OCI-LY3 (cell line): Measurements from ENCODE around the gene KLHL30.

Source experiments
- H2AFZ ChIP-seq: fragments of 200-600, 300-600 bp; shearing (Covaris generic); 2 replicates; pipeline ENCODE4 v1.6.0; 2014; ENCODE audit warnings: antibody characterized with exemption, low read depth, low read length
- H3K27ac ChIP-seq: fragments of 200-600, 300-600 bp; sonication (generic); 2 replicates; pipeline ENCODE4 v1.5.1; 2014; ENCODE audit warnings: mild to moderate bottlenecking, low read length, moderate library complexity, mixed read lengths
- H3K27me3 ChIP-seq: fragments of 200-600, 300-600 bp; sonication (generic); 2 replicates; pipeline ENCODE4 v1.6.1; 2014; ENCODE audit warnings: low read depth, low read length, mixed read lengths
- H3K36me3 ChIP-seq: fragments of 200-600, 300-600 bp; sonication (generic); replicated peaks from 2 replicates; pipeline ENCODE3; 2014; ENCODE audit warnings: low read depth, low read length, mixed read lengths
- H3K4me1 ChIP-seq: fragments of 300-600, 200-600 bp; sonication (generic); 2 replicates; pipeline ENCODE4 v1.6.1; 2014; ENCODE audit warnings: low read length, mixed read lengths
- H3K4me2 ChIP-seq: fragments of 200-600, 300-600 bp; sonication (generic); 2 replicates; pipeline ENCODE4 v1.6.1; 2014; ENCODE audit warnings: low read length, mixed read lengths
- H3K4me3 ChIP-seq: fragments of 300-600, 200-600 bp; sonication (generic); 2 replicates; pipeline ENCODE4 v1.5.1; 2014; ENCODE audit warnings: antibody characterized with exemption, mild to moderate bottlenecking, low read length, moderate library complexity
- H3K79me2 ChIP-seq: fragments of 300-600, 200-600 bp; shearing (Covaris generic); 2 replicates; pipeline ENCODE4 v1.6.1; 2014; ENCODE audit warnings: mild to moderate bottlenecking, low read length, mixed read lengths
- H3K9ac ChIP-seq: fragments of 300-600, 200-600 bp; shearing (Covaris generic); 2 replicates; pipeline ENCODE4 v1.6.0; 2014; ENCODE audit warnings: mild to moderate bottlenecking, low read length, moderate library complexity
- H3K9me3 ChIP-seq: fragments of 200-600, 300-600 bp; shearing (Covaris generic); 2 replicates; pipeline ENCODE4 v1.6.1; 2014; ENCODE audit warnings: low read length, mixed read lengths; ENCODE audit not compliant: insufficient read depth
- H4K20me1 ChIP-seq: fragments of 200-600, 300-600 bp; sonication (generic); 2 replicates; pipeline ENCODE4 v1.6.1; 2016; ENCODE audit warnings: low read length, mixed read lengths; ENCODE audit not compliant: insufficient read depth
- CTCF ChIP-seq: fragments of 200-600, 300-600 bp; sonication (generic); IDR thresholded peaks from 2 replicates; pipeline ENCODE4 v1.5.1; 2014; ENCODE audit warnings: antibody characterized with exemption, low read length, low read depth
- EZH2phosphoT487 ChIP-seq: fragments of 200-600 bp; shearing (Covaris generic); IDR thresholded peaks from 2 replicates; pipeline ENCODE4 v1.6.1; 2018; ENCODE audit warnings: antibody characterized with exemption, mixed run types, low read depth

KLHL30 gene

GRCh38 chr2:238123991-238124470 lies 14.4 kb upstream of the KLHL30 start:
- Histone ChIP-seq H3K27me3 (no peaks in the 10 kb centered on the region), H3K4me2 (no peak overlapping the region), H2AFZ (no peak overlapping the region), H3K79me2 (no peaks in the 10 kb centered on the region), H3K4me3 (no peak overlapping the region), H3K4me1 (peaks cover 12% of the 10 kb centered on the region), H3K36me3 (no peaks in the 10 kb centered on the region), H3K9me3 (0 out of 2 replicates have a peak, but pooled peaks cover 4% of the 10 kb centered on the region), H3K27ac (no peak overlapping the region), H3K9ac (no peak overlapping the region), H4K20me1 (no peaks in the 10 kb centered on the region)
- no peak for TF ChIP-seq EZH2phosphoT487
- no peak for TF ChIP-seq CTCF

- Histone ChIP-seq H3K9ac (no peak overlapping the region), H3K27ac (no peak overlapping the region), H3K9me3 (0 out of 2 replicates have a peak, but pooled peaks cover 4% of the 10 kb centered on the region), H3K4me3 (no peak overlapping the region), H3K4me2 (no peak overlapping the region), H2AFZ (no peak overlapping the region), H3K27me3 (no peaks in the 10 kb centered on the region), H3K79me2 (no peaks in the 10 kb centered on the region), H4K20me1 (no peaks in the 10 kb centered on the region), H3K36me3 (no peaks in the 10 kb centered on the region), H3K4me1 (peaks cover 9% of the 10 kb centered on the region)
- TF ChIP-seq CTCF, result no peak
- no peak for TF ChIP-seq EZH2phosphoT487
Observed at GRCh38 chr2:238124488-238125126, 13.9 kb upstream of the KLHL30 start.

- Histone ChIP-seq H3K4me1 (peaks cover 2% of the 10 kb centered on the region), H3K27me3 (no peaks in the 10 kb centered on the region), H3K9me3 (0 out of 2 replicates have a peak, but pooled peaks cover 4% of the 10 kb centered on the region), H3K27ac (no peak overlapping the region), H3K36me3 (no peaks in the 10 kb centered on the region), H3K9ac (no peak overlapping the region), H2AFZ (no peak overlapping the region), H3K4me3 (no peak overlapping the region), H3K4me2 (no peak overlapping the region), H3K79me2 (no peaks in the 10 kb centered on the region), H4K20me1 (no peaks in the 10 kb centered on the region)
- TF ChIP-seq CTCF, result no peak
- no peak for TF ChIP-seq EZH2phosphoT487
Observed at GRCh38 chr2:238125127-238125885, 13.2 kb upstream of the KLHL30 start.

- no peaks in the 10 kb centered on the region for H4K20me1 ChIP-seq
- no peak overlapping the region for H3K27ac ChIP-seq
- H2AFZ ChIP-seq, result no peak overlapping the region
- H3K9me3 ChIP-seq, result 0 out of 2 replicates have a peak, but pooled peaks cover 4% of the 10 kb centered on the region
- no peaks in the 10 kb centered on the region for H3K4me1 ChIP-seq
- H3K79me2 ChIP-seq, result no peaks in the 10 kb centered on the region
- no peak for TF ChIP-seq CTCF
- TF ChIP-seq EZH2phosphoT487, result no peak
- no peak overlapping the region for H3K4me3 ChIP-seq
- H3K9ac ChIP-seq, result no peak overlapping the region
- no peaks in the 10 kb centered on the region for H3K36me3 ChIP-seq
- no peaks in the 10 kb centered on the region for H3K27me3 ChIP-seq
- H3K4me2 ChIP-seq, result no peak overlapping the region
Observed at GRCh38 chr2:238126338-238126737, 12.1 kb upstream of the KLHL30 start.
